Activated CD4-positive, alpha-beta T cell treated with anti-CD3 and anti-CD28 coated beads, Interleukin-2, amount 10 ng/mL, durations not matched to agents 7 days and 5 days (primary cell): ENCODE data around the gene CWC27. TPM values are rescaled to one million over a fixed set of nuclear protein-coding genes. Genes with fewer than 3 reads are reported as not detected.

ENCODE experiments used
- CTCF ChIA-PET: fragments of 350-600 bp; sonication (Branson Sonifier 250); formaldehyde crosslinking; loops from one replicate; lab custom pipeline; 2021; ENCODE audit warnings: antibody characterized with exemption; lab: Charles Lee
- POLR2A ChIA-PET: fragments of 350-600 bp; sonication (Branson Sonifier 250); formaldehyde crosslinking; loops from one replicate; lab custom pipeline; 2021; ENCODE audit warnings: antibody characterized with exemption; lab: Charles Lee
- DNase-seq: peaks from one replicate; pipeline ENCODE4 v3.0.0-alpha.2; 2020
- H3K27ac Mint-ChIP-seq: one replicate; pipeline ENCODE4 v1.8.0; 2021; ENCODE audit warnings: mild to moderate bottlenecking, moderate library complexity, mixed read lengths
- H3K27me3 Mint-ChIP-seq: one replicate; pipeline ENCODE4 v1.8.0; 2021; ENCODE audit warnings: mixed read lengths
- H3K36me3 Mint-ChIP-seq: one replicate; pipeline ENCODE4 v1.8.0; 2021; ENCODE audit warnings: low read depth, mixed read lengths
- H3K4me1 Mint-ChIP-seq: one replicate; pipeline ENCODE4 v1.8.0; 2021; ENCODE audit warnings: mixed read lengths
- H3K4me3 Mint-ChIP-seq: one replicate; pipeline ENCODE4 v1.8.0; 2021; ENCODE audit warnings: mild to moderate bottlenecking, moderate library complexity, mixed read lengths
- H3K9me3 Mint-ChIP-seq: one replicate; pipeline ENCODE4 v1.8.0; 2021; ENCODE audit warnings: mixed read lengths
- total RNA-seq, 2 experiments: library from RNA; stranded (reverse); gene quantifications; one replicate each; pipeline ENCODE4 v1.2.3, GENCODE V29; 2021

CWC27 gene
- total RNA-seq, 2 experiments from 2014 or later: 21.3 to 22.8 TPM

DNA sequence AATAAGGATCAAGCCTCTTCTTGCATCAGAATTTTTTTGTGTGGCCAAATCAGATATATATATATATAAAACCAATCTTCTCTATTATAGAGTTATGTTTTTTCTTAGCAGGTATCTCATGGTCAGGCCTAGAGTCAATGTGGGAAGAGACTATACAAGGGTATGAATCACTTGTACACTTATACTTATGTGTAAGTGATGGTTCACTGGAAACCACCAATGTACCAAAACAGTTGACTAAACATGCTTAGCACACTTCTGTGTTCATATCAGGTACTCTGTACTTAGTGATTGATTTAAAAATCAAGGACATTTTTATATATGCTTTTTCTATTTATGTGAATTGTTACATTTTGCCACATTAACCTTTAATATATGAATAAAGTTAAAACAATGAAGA, 92.6 kb downstream of the CWC27 start:
- POLR2A ChIA-PET: no interaction called here
- Mint-ChIP-seq H3K27me3 (no peaks in the 10 kb centered on the region), H3K9me3 (no peaks in the 10 kb centered on the region), H3K4me3 (no peak overlapping the region), H3K4me1 (no peaks in the 10 kb centered on the region), H3K27ac (no peak overlapping the region), H3K36me3 (no peaks in the 10 kb centered on the region)
- DNase-seq: no peak
- CTCF ChIA-PET: interaction anchor here (0.7 kb wide), 1 partner anchor 701 kb away, joined by 3 read pairs; no protein-coding TSS in a partner anchor

GRCh38 chr5:64864171-64864570, 95.4 kb downstream of the CWC27 start:
- H3K27ac Mint-ChIP-seq: no peak overlapping the region
- DNase-seq: no peak
- CTCF ChIA-PET: no interaction called here
- POLR2A ChIA-PET: no interaction called here
- no peaks in the 10 kb centered on the region for H3K36me3 Mint-ChIP-seq
- H3K4me1 Mint-ChIP-seq: no peaks in the 10 kb centered on the region
- H3K4me3 Mint-ChIP-seq: no peak overlapping the region
- no peaks in the 10 kb centered on the region for H3K27me3 Mint-ChIP-seq
- H3K9me3 Mint-ChIP-seq: no peaks in the 10 kb centered on the region

- DNase-seq: no peak
- POLR2A ChIA-PET: no interaction called here
- H3K4me3 Mint-ChIP-seq: no peak overlapping the region
- no peaks in the 10 kb centered on the region for H3K4me1 Mint-ChIP-seq
- no peaks in the 10 kb centered on the region for H3K27me3 Mint-ChIP-seq
- no peaks in the 10 kb centered on the region for H3K36me3 Mint-ChIP-seq
- H3K9me3 Mint-ChIP-seq: no peaks in the 10 kb centered on the region
- no peak overlapping the region for H3K27ac Mint-ChIP-seq
- CTCF ChIA-PET: no interaction called here
Measured at GRCh38 chr5:64865662-64866061, 96.9 kb downstream of the CWC27 start.

DNA sequence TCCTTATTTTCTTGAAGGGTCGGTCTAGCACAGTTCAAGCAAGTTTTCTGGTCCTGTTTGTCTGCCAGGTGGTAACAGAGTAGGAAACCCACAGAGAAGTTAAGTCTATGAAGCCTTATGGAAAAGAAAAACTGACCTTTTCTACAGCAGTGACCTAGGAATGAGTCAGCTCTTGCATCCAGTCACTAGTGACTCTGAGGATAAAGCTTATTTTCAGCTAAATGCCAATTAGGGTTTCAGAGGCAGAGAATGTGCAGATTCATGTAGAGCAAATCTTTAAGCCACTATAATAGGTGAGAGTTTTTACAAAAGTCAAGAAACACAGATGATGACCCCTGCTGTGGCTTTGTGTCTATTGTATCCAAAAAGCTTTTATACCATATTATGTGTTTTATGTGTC, 100.7 kb downstream of the CWC27 start:
- Mint-ChIP-seq H3K36me3 (no peaks in the 10 kb centered on the region), H3K27me3 (no peaks in the 10 kb centered on the region), H3K27ac (no peak overlapping the region), H3K4me3 (no peak overlapping the region), H3K9me3 (no peaks in the 10 kb centered on the region), H3K4me1 (no peaks in the 10 kb centered on the region)
- CTCF ChIA-PET: no interaction called here
- POLR2A ChIA-PET: no interaction called here
- DNase-seq: no peak

DNA sequence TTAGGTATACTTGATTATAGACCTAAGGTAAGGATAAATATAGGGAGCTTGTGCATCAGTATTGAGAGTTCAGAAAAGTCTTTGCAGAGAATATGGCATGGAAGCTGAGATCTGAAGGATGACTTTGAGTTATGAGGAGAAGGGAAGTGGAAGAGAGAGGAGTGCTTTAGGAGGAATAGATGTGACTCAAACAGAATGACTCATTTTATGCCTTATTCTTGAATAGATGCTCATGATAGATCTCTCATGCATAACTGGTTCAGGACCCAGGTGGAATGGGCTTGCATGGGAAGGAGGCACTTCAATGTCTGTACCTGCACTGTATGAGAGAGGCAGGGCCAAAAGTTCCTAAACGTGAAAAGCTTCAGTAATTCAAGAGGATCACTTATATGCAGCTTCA, 103.3 kb downstream of the CWC27 start:
- ChIA-PET POLR2A (no interaction called here), CTCF (interaction anchor here (1.8 kb wide), 1 partner anchor 12 kb away, joined by 3 read pairs; no protein-coding TSS in a partner anchor)
- DNase-seq: no peak
- Mint-ChIP-seq H3K36me3 (no peaks in the 10 kb centered on the region), H3K27me3 (no peaks in the 10 kb centered on the region), H3K4me3 (no peak overlapping the region), H3K27ac (no peak overlapping the region), H3K9me3 (no peaks in the 10 kb centered on the region), H3K4me1 (no peaks in the 10 kb centered on the region)

GRCh38 chr5:64873441-64873840, 104.7 kb downstream of the CWC27 start:
- POLR2A ChIA-PET: no interaction called here

GRCh38 chr5:64874753-64875152, 106.0 kb downstream of the CWC27 start:
- Mint-ChIP-seq H3K4me1 (no peaks in the 10 kb centered on the region), H3K27ac (no peak overlapping the region), H3K4me3 (no peak overlapping the region), H3K27me3 (no peaks in the 10 kb centered on the region), H3K36me3 (no peaks in the 10 kb centered on the region), H3K9me3 (no peaks in the 10 kb centered on the region)
- POLR2A ChIA-PET: no interaction called here
- CTCF ChIA-PET: interaction anchor here (1.4 kb wide), 1 partner anchor 12 kb away, joined by 5 read pairs; no protein-coding TSS in a partner anchor
- no peak for DNase-seq

More at GRCh38 chr5:64873441-64873840, 104.7 kb downstream of the CWC27 start:
- Mint-ChIP-seq H3K27me3 (no peaks in the 10 kb centered on the region), H3K9me3 (no peaks in the 10 kb centered on the region), H3K4me1 (no peaks in the 10 kb centered on the region), H3K4me3 (no peak overlapping the region), H3K27ac (no peak overlapping the region), H3K36me3 (no peaks in the 10 kb centered on the region)
- no peak for DNase-seq
- CTCF ChIA-PET: interaction anchor here (0.6 kb wide), 1 partner anchor 146 kb away, joined by 3 read pairs; no protein-coding TSS in a partner anchor

DNA sequence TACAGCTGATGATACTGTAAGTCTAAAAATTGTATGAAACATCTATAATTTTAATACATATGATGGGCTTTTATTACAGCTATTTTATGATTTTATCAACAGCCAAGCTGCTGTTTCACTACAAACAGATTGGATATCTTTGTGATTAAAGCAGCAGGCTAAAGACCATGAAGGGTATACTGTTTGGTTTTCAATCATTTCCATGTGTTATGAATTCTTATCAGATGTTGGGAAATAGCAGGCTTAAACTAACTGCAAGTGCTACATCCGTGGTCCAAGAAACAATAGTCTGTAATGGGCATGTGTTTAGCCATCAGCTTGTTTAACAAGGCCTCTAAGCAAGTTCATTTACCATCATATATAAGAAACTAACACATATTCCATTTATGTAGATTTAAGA, 107.5 kb downstream of the CWC27 start:
- POLR2A ChIA-PET: no interaction called here
- H3K9me3 Mint-ChIP-seq: no peaks in the 10 kb centered on the region

GRCh38 chr5:64880821-64881220, 112.1 kb downstream of the CWC27 start:
- no peak overlapping the region for H3K4me3 Mint-ChIP-seq
- POLR2A ChIA-PET: no interaction called here
- peaks cover 2% of the 10 kb centered on the region for H3K36me3 Mint-ChIP-seq
- H3K27ac Mint-ChIP-seq: no peak overlapping the region
- CTCF ChIA-PET: no interaction called here
- no peaks in the 10 kb centered on the region for H3K9me3 Mint-ChIP-seq
- no peaks in the 10 kb centered on the region for H3K27me3 Mint-ChIP-seq
- no peaks in the 10 kb centered on the region for H3K4me1 Mint-ChIP-seq
- DNase-seq: no peak

More for the DNA sequence above, 107.5 kb downstream of the CWC27 start:
- Mint-ChIP-seq H3K4me3 (no peak overlapping the region), H3K27ac (no peak overlapping the region), H3K4me1 (no peaks in the 10 kb centered on the region), H3K36me3 (no peaks in the 10 kb centered on the region), H3K27me3 (no peaks in the 10 kb centered on the region)
- CTCF ChIA-PET: interaction anchor here (1.4 kb wide), 1 partner anchor 11 kb away, joined by 5 read pairs; no protein-coding TSS in a partner anchor
- no peak for DNase-seq

DNA sequence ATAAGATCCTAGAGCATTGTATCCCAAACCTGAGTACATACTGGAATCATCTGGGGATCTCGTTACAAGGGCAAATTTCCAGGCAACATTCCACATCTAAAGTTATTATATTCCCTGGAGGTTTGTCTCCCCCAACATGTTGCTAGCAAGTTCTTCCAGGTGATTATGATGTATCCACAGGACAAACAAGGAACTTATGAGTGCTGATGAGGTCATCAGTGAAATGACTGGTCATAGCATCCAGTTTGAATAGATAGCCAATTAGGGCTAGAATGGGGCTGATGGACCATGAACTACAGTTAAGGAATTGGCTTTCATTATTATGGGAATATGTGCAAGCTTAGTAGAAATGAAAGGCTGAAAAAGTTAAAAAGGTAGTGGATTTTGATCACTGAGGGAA, 115.2 kb downstream of the CWC27 start:
- Mint-ChIP-seq H3K36me3 (peaks cover 2% of the 10 kb centered on the region), H3K4me3 (no peak overlapping the region), H3K4me1 (no peaks in the 10 kb centered on the region), H3K27me3 (no peaks in the 10 kb centered on the region), H3K9me3 (no peaks in the 10 kb centered on the region), H3K27ac (no peak overlapping the region)
- DNase-seq: no peak
- ChIA-PET CTCF (no interaction called here), POLR2A (interaction anchor here (0.6 kb wide), 1 partner anchor 77 kb away, joined by 4 read pairs; no protein-coding TSS in a partner anchor)

GRCh38 chr5:64884541-64884940, 115.8 kb downstream of the CWC27 start:
- Mint-ChIP-seq H3K27me3 (no peaks in the 10 kb centered on the region), H3K4me1 (no peaks in the 10 kb centered on the region), H3K36me3 (peaks cover 2% of the 10 kb centered on the region), H3K9me3 (no peaks in the 10 kb centered on the region), H3K27ac (no peak overlapping the region), H3K4me3 (no peak overlapping the region)
- no peak for DNase-seq
- CTCF ChIA-PET: no interaction called here
- POLR2A ChIA-PET: interaction anchor here (0.6 kb wide), 1 partner anchor 76 kb away, joined by 4 read pairs; no protein-coding TSS in a partner anchor

- Mint-ChIP-seq H3K36me3 (no peaks in the 10 kb centered on the region), H3K27me3 (no peaks in the 10 kb centered on the region), H3K27ac (no peak overlapping the region), H3K4me3 (no peak overlapping the region), H3K9me3 (no peaks in the 10 kb centered on the region), H3K4me1 (no peaks in the 10 kb centered on the region)
- ChIA-PET POLR2A (no interaction called here), CTCF (no interaction called here)
- no peak for DNase-seq
Measured at GRCh38 chr5:64887910-64888309, 119.2 kb downstream of the CWC27 start.

- H3K36me3 Mint-ChIP-seq: peaks cover 4% of the 10 kb centered on the region
- H3K9me3 Mint-ChIP-seq: peaks cover 8% of the 10 kb centered on the region
- DNase-seq: no peak
- ChIA-PET POLR2A (no interaction called here), CTCF (no interaction called here)
- H3K27me3 Mint-ChIP-seq: no peaks in the 10 kb centered on the region
- H3K27ac Mint-ChIP-seq: no peak overlapping the region
- H3K4me3 Mint-ChIP-seq: no peak overlapping the region
- H3K4me1 Mint-ChIP-seq: no peaks in the 10 kb centered on the region
Measured at GRCh38 chr5:64895748-64896147, 127.0 kb downstream of the CWC27 start.

- ChIA-PET CTCF (no interaction called here), POLR2A (no interaction called here)
- Mint-ChIP-seq H3K9me3 (peaks cover 10% of the 10 kb centered on the region), H3K36me3 (peaks cover 10% of the 10 kb centered on the region), H3K27me3 (no peaks in the 10 kb centered on the region), H3K4me1 (no peaks in the 10 kb centered on the region), H3K27ac (no peak overlapping the region), H3K4me3 (no peak overlapping the region)
- no peak for DNase-seq
Measured at GRCh38 chr5:64899838-64900237, 131.1 kb downstream of the CWC27 start.
